H1 (cell line): ENCODE measurements around the gene ZNRF3. TPM values are rescaled to one million over a fixed set of nuclear protein-coding genes. Genes with fewer than 3 reads are reported as not detected.

ENCODE experiments used
- CTCF ChIA-PET: fragments of 300-600 bp; sonication (Branson Sonifier 250); formaldehyde crosslinking; loops from one replicate; lab custom pipeline; 2021; ENCODE audit not compliant: partially characterized antibody; lab: Charles Lee
- POLR2A ChIA-PET: fragments of 300-600 bp; sonication (Branson Sonifier 250); formaldehyde crosslinking; loops from one replicate; lab custom pipeline; 2021; ENCODE audit warnings: inconsistent platforms; ENCODE audit not compliant: partially characterized antibody; lab: Charles Lee
- DNase-seq, 2 experiments: peaks; one replicate each; pipeline versions ENCODE4 v3.0.0 to v3.0.0-alpha.2; 2010 to 2022; ENCODE audit warnings: low spot score in 2 of 2, low read depth in 1 of 2, mixed read lengths in 1 of 2
- FAIRE-seq: peaks from 2 replicates; lab custom pipeline; 2011; peaks lifted over from hg19 to GRCh38; lab: Jason Lieb, UNC
- H2AFZ ChIP-seq: 2 replicates; pipeline ENCODE4 v1.8.1; 2012; ENCODE audit warnings: low read length, inconsistent platforms
- H2AK5ac ChIP-seq: 2 replicates; pipeline ENCODE4 v1.6.1; 2013; ENCODE audit warnings: low read depth, low read length
- H2BK120ac ChIP-seq: replicated peaks from 2 replicates; pipeline ENCODE3; 2013; ENCODE audit warnings: low read depth, low read length, inconsistent platforms
- H2BK12ac ChIP-seq: 2 replicates; pipeline ENCODE4 v1.6.1; 2013; ENCODE audit warnings: low read depth, low read length
- H2BK15ac ChIP-seq: 2 replicates; pipeline ENCODE4 v1.6.1; 2013; ENCODE audit warnings: low read length
- H2BK20ac ChIP-seq: 2 replicates; pipeline ENCODE4 v1.6.1; 2013; ENCODE audit warnings: low read length
- H2BK5ac ChIP-seq: 2 replicates; pipeline ENCODE4 v1.6.1; 2013; ENCODE audit warnings: low read depth, low read length
- H3K14ac ChIP-seq: 2 replicates; pipeline ENCODE4 v1.6.1; 2013; ENCODE audit warnings: inconsistent platforms; ENCODE audit not compliant: insufficient read length
- H3K18ac ChIP-seq: 2 replicates; pipeline ENCODE4 v1.6.1; 2013; ENCODE audit warnings: low read length; ENCODE audit errors: extremely low read depth
- H3K23ac ChIP-seq: 2 replicates; pipeline ENCODE4 v1.6.1; 2013; ENCODE audit warnings: inconsistent platforms; ENCODE audit not compliant: insufficient read length
- H3K23me2 ChIP-seq: 2 replicates; pipeline ENCODE4 v1.6.1; 2013; ENCODE audit warnings: low read depth, low read length
- H3K27ac ChIP-seq: 2 replicates; pipeline ENCODE4 v1.6.1; 2011; ENCODE audit warnings: low read depth, low read length, inconsistent platforms
- H3K27me3 ChIP-seq, 4 experiments: replicated peaks in 1 of 4; 1 replicate in 1 of 4; 2 replicates in 3 of 4; pipeline versions ENCODE4 v1.6.1 to v1.8.1; 2011 to 2013; ENCODE audit warnings: low read length in 3 of 4, mild to moderate bottlenecking in 3 of 4, inconsistent platforms in 2 of 4, mixed read lengths in 2 of 4, moderate library complexity in 1 of 4; ENCODE audit not compliant: control insufficient read depth in 3 of 4, insufficient read depth in 3 of 4; ENCODE audit errors: extremely low read depth in 1 of 4
- H3K36me3 ChIP-seq, 4 experiments: 2 replicates each; pipeline versions ENCODE4 v1.6.1 to v1.8.1; 2011 to 2013; ENCODE audit warnings: mild to moderate bottlenecking in 4 of 4, low read length in 3 of 4, moderate library complexity in 2 of 4, control low read depth in 1 of 4, inconsistent platforms in 1 of 4; ENCODE audit not compliant: insufficient read depth in 4 of 4, control insufficient read depth in 2 of 4
- H3K4ac ChIP-seq: replicated peaks from 2 replicates; pipeline ENCODE3; 2013; ENCODE audit warnings: low read length, low read depth, mixed read lengths, inconsistent platforms; ENCODE audit not compliant: insufficient read length
- H3K4me1 ChIP-seq, 4 experiments: replicated peaks in 1 of 4; 1 replicate in 1 of 4; 2 replicates in 3 of 4; pipeline versions ENCODE4 v1.6.1 to v1.8.1; 2011 to 2013; ENCODE audit warnings: low read length in 3 of 4, inconsistent platforms in 2 of 4, mixed read lengths in 1 of 4; ENCODE audit not compliant: insufficient read depth in 4 of 4, control insufficient read depth in 3 of 4
- H3K4me2 ChIP-seq, 2 experiments: 2 replicates each; pipeline versions ENCODE4 v1.6.1 to v1.8.1; 2011 to 2013; ENCODE audit warnings: low read depth in 2 of 2, low read length in 2 of 2, control low read depth in 1 of 2, inconsistent platforms in 1 of 2, mild to moderate bottlenecking in 1 of 2; ENCODE audit not compliant: insufficient read depth in 1 of 2
- H3K4me3 ChIP-seq, 4 experiments: fragments of 200-600, 300-600 bp in 1 of 4; sonication (generic), shearing (Covaris generic), sonication (Bioruptor Twin) in 1 of 4; 2 replicates each; pipeline versions ENCODE4 v1.5.1 to v1.8.1; 2011 to 2016; ENCODE audit warnings: low read length in 4 of 4, low read depth in 3 of 4, control low read depth in 2 of 4, inconsistent platforms in 2 of 4, mild to moderate bottlenecking in 2 of 4, mixed read lengths in 1 of 4, moderate library complexity in 1 of 4; ENCODE audit not compliant: insufficient read depth in 2 of 4; ENCODE audit errors: extremely low read depth in 1 of 4
- H3K56ac ChIP-seq: replicated peaks from 2 replicates; pipeline ENCODE3; 2013; ENCODE audit warnings: low read depth, mild to moderate bottlenecking, mixed read lengths, low read length, inconsistent platforms; ENCODE audit not compliant: insufficient read length
- H3K79me1 ChIP-seq: 2 replicates; pipeline ENCODE4 v1.6.1; 2013; ENCODE audit warnings: low read depth, low read length, control low read depth
- H3K79me2 ChIP-seq, 2 experiments: 2 replicates each; pipeline versions ENCODE4 v1.6.1 to v1.8.1; 2012 to 2013; ENCODE audit warnings: low read length in 2 of 2, mild to moderate bottlenecking in 2 of 2, inconsistent platforms in 1 of 2; ENCODE audit not compliant: insufficient read depth in 2 of 2, control insufficient read depth in 1 of 2
- H3K9ac ChIP-seq, 4 experiments: replicated peaks in 1 of 4; 1 replicate in 1 of 4; 2 replicates in 3 of 4; pipeline versions ENCODE4 v1.6.1 to v1.8.1; 2011 to 2013; ENCODE audit warnings: low read depth in 3 of 4, low read length in 3 of 4, control low read depth in 2 of 4, mild to moderate bottlenecking in 2 of 4, moderate library complexity in 2 of 4, inconsistent platforms in 1 of 4; ENCODE audit errors: extremely low read depth in 1 of 4
- H3K9me3 ChIP-seq, 2 experiments: 2 replicates each; pipeline versions ENCODE4 v1.6.1 to v1.8.1; 2012 to 2013; ENCODE audit warnings: mild to moderate bottlenecking in 2 of 2, moderate library complexity in 2 of 2, control low read depth in 1 of 2, inconsistent platforms in 1 of 2, low read depth in 1 of 2, low read length in 1 of 2, mixed read lengths in 1 of 2; ENCODE audit not compliant: insufficient read depth in 2 of 2
- H4K20me1 ChIP-seq, 2 experiments: replicated peaks in 1 of 2; 2 replicates each; pipeline versions ENCODE3 to v1.8.1; 2011 to 2013; ENCODE audit warnings: inconsistent platforms in 2 of 2, low read length in 2 of 2, mild to moderate bottlenecking in 1 of 2; ENCODE audit not compliant: insufficient read depth in 2 of 2, control insufficient read depth in 1 of 2
- H4K5ac ChIP-seq: 2 replicates; pipeline ENCODE4 v1.6.1; 2013; ENCODE audit warnings: low read length, low read depth, mixed read lengths, inconsistent platforms; ENCODE audit not compliant: insufficient read length
- H4K8ac ChIP-seq: 2 replicates; pipeline ENCODE4 v1.8.0; 2013; ENCODE audit warnings: mild to moderate bottlenecking, moderate library complexity, low read length, inconsistent platforms; ENCODE audit not compliant: insufficient read depth; ENCODE audit errors: extremely low read depth
- H4K91ac ChIP-seq: replicated peaks from 2 replicates; pipeline ENCODE3; 2013; ENCODE audit warnings: low read length, mixed read lengths, inconsistent platforms; ENCODE audit not compliant: insufficient read length
- CTCF ChIP-seq, 3 experiments: IDR thresholded peaks; 1 replicate in 2 of 3; 2 replicates in 1 of 3; pipeline versions ENCODE4 v1.5.1 to v1.6.1; 2011; ENCODE audit warnings: low read length in 3 of 3, mild to moderate bottlenecking in 3 of 3, inconsistent platforms in 2 of 3, low read depth in 1 of 3, moderate library complexity in 1 of 3; ENCODE audit not compliant: insufficient read depth in 1 of 3; ENCODE audit errors: control extremely low read depth in 1 of 3
- NANOG ChIP-seq: IDR thresholded peaks from 2 replicates; pipeline ENCODE4 v1.6.1; 2011; ENCODE audit warnings: low read length, low read depth, mild to moderate bottlenecking, inconsistent platforms; ENCODE audit not compliant: insufficient read depth, poor library complexity, severe bottlenecking
- POU5F1 ChIP-seq: IDR thresholded peaks from 2 replicates; pipeline ENCODE4 v1.6.1; 2011; ENCODE audit warnings: low read depth, mild to moderate bottlenecking, low read length, moderate library complexity
- RAD21 ChIP-seq, 2 experiments: IDR thresholded peaks in 1 of 2; conservative IDR thresholded peaks in 1 of 2; 2 replicates each; pipeline ENCODE4 v1.6.1; 2011; ENCODE audit warnings: low read depth in 2 of 2, low read length in 2 of 2, improper control_type of control experiment in 1 of 2, inconsistent platforms in 1 of 2, mild to moderate bottlenecking in 1 of 2, moderate library complexity in 1 of 2
- RFX5 ChIP-seq: IDR thresholded peaks from 2 replicates; pipeline ENCODE4 v1.6.1; 2011; ENCODE audit warnings: low read depth, low read length, improper control_type of control experiment, borderline replicate concordance
- WGBS, 2 experiments: shearing (Covaris generic) in 1 of 2; methylation state at CpG; one replicate each; pipeline versions ENCODE4 v1.1.6 to v1.1.7; 2013 to 2015; ENCODE audit warnings: low lambda C conversion rate in 2 of 2, mixed read lengths in 2 of 2, inconsistent platforms in 1 of 2, low coverage in 1 of 2, missing lambda C conversion rate in 1 of 2; ENCODE audit not compliant: insufficient replicate concordance in 2 of 2, insufficient coverage in 1 of 2, insufficient read length in 1 of 2; ENCODE audit errors: extremely low coverage in 1 of 2, missing lambda C conversion rate in 1 of 2; 5-methylcytosine and 5-hydroxymethylcytosine counted together
- polyA plus RNA-seq, 7 experiments: library from polyadenylated mRNA; depleted of rRNA in 3 of 7; stranded (reverse) in 5 of 7; unstranded in 2 of 7; fragments of >200 nt in 5 of 7; fragments of 200-250 nt in 2 of 7; gene quantifications; 1 replicate in 5 of 7; 2 replicates in 1 of 7; 4 replicates in 1 of 7; pipeline versions ENCODE4 v1.2.1 to v1.2.3, GENCODE V29; 2011 to 2013; ENCODE audit warnings: missing spikeins in 2 of 7, mixed read lengths in 2 of 7
- total RNA-seq: library from RNA; stranded (reverse); fragmentation: NEBNext Ultra II Directional; extraction: Animal tissue kit (Norgen Biotek cat#: 25700); gene quantifications from 2 replicates; pipeline ENCODE4 v1.2.1, GENCODE V29; 2021

ZNRF3 gene
- total and polyA plus RNA-seq, 2 of the 8 experiments (the other 6 are each of a cell fraction or from before 2014, with no cell fraction given) = 14.1 to 21.7 TPM

GRCh38 chr22:29060251-29060869 is 177.0 kb downstream of the ZNRF3 start:
- no peak for DNase-seq
- H2BK15ac ChIP-seq = no peak overlapping the region
- 89% methylated on average over 12 of the region's 12 CpGs; no CpG with 5 or more reads in 1 of the 2 experiments for WGBS, 2 experiments

More at GRCh38 chr22:29060251-29060869, 177.0 kb downstream of the ZNRF3 start:
- Histone ChIP-seq H3K23me2 (no peaks in the 10 kb centered on the region), H2BK12ac (no peak overlapping the region), H3K27ac (no peak overlapping the region), H3K36me3 (no peaks in the 10 kb centered on the region), H2AK5ac (no peak overlapping the region), H2AFZ (no peak overlapping the region), H3K18ac (no peak overlapping the region), H3K4me2 (no peak overlapping the region), H3K14ac (no peak overlapping the region), H3K9ac (no peak overlapping the region), H3K4ac (no peak overlapping the region), H4K20me1 (no peaks in the 10 kb centered on the region), H4K5ac (no peak overlapping the region), H3K27me3 (no peaks in the 10 kb centered on the region), H2BK20ac (no peak overlapping the region; the same call in 1 of the 2 replicates), H3K4me3 (no peak overlapping the region), H3K79me1 (no peaks in the 10 kb centered on the region), H2BK120ac (no peak overlapping the region), H3K9me3 (no peaks in the 10 kb centered on the region), H4K91ac (no peak overlapping the region), H4K8ac (no peak overlapping the region), H3K79me2 (no peaks in the 10 kb centered on the region), H3K56ac (no peak overlapping the region), H3K23ac (no peak overlapping the region), H2BK5ac (no peak overlapping the region), H3K4me1 (peaks cover 4 to 9% (median 6%) of the 10 kb centered on the region in 4 experiments)
- TF ChIP-seq NANOG (no peak), POU5F1 (no peak), RFX5 (no peak), RAD21 (IDR thresholded peaks at IDR 0.05 in 1 of 2, conservative IDR thresholded peaks at IDR 0.05 in 1 of 2; ENCODE audit: low read depth in 2 of 2, low read length in 2 of 2) (peak; percentile 41 to 55), CTCF (IDR thresholded peaks at IDR 0.05; ENCODE audit: control extremely low read depth in 1 of 3, insufficient read depth in 1 of 3, low read depth in 1 of 3, low read length in 3 of 3) (peak; percentile 42 to 52 (median 44))
- POLR2A ChIA-PET = interaction anchor here (1.0 to 1.1 kb wide), 2 partner anchors 205 to 263 kb away, joined by 3 read pairs; no protein-coding TSS in a partner anchor
- CTCF ChIA-PET = interaction anchor here (0.6 to 3.0 kb wide), 7 partner anchors 20 to 214 kb away, joined by 3 to 9 read pairs (median 4); no protein-coding TSS in a partner anchor
- FAIRE-seq = no peak
